Measurements from ENCODE around the gene GTF2A2.

DNA sequence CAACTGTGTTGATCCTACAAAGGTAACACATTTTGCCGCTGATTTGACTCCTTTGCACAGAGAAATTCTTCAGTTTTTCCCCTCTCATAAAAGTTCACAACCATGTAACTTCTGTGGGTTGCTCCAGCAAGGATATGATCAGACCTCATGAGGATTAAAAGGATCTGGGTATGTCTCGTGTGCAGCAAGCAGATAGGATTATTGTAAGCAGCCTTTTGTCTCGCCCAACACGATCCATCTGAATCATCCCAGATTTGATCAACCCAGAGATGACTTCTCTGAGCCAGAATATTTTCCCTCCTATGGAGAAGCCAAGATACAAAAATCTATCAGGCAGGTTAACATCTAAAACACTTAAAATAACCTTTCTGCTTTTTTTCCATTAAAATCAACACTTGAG, 44.6 kb upstream of the GTF2A2 start:
- TF ChIP-seq, protein P1, sequence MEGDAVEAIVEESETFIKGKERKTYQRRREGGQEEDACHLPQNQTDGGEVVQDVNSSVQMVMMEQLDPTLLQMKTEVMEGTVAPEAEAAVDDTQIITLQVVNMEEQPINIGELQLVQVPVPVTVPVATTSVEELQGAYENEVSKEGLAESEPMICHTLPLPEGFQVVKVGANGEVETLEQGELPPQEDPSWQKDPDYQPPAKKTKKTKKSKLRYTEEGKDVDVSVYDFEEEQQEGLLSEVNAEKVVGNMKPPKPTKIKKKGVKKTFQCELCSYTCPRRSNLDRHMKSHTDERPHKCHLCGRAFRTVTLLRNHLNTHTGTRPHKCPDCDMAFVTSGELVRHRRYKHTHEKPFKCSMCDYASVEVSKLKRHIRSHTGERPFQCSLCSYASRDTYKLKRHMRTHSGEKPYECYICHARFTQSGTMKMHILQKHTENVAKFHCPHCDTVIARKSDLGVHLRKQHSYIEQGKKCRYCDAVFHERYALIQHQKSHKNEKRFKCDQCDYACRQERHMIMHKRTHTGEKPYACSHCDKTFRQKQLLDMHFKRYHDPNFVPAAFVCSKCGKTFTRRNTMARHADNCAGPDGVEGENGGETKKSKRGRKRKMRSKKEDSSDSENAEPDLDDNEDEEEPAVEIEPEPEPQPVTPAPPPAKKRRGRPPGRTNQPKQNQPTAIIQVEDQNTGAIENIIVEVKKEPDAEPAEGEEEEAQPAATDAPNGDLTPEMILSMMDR (IDR thresholded peaks at IDR 0.05; ENCODE audit: low read depth, low read length, poor library complexity, severe bottlenecking) = no peak
- TF ChIP-seq EZH2phosphoT487 (IDR thresholded peaks at IDR 0.05; ENCODE audit: borderline replicate concordance, low read length) = no peak
